WI38 (cell line): ENCODE results near the gene IFITM2.

Experiments
- H3K4me3 ChIP-seq: 2 replicates; pipeline ENCODE4 v1.5.1; 2011; ENCODE audit warnings: low read depth, mild to moderate bottlenecking, control low read depth, low read length
- CTCF ChIP-seq: IDR thresholded peaks from 2 replicates; pipeline ENCODE4 v1.5.1; 2012; ENCODE audit warnings: low read depth, mild to moderate bottlenecking, control low read depth, low read length

Gene IFITM2

DNA sequence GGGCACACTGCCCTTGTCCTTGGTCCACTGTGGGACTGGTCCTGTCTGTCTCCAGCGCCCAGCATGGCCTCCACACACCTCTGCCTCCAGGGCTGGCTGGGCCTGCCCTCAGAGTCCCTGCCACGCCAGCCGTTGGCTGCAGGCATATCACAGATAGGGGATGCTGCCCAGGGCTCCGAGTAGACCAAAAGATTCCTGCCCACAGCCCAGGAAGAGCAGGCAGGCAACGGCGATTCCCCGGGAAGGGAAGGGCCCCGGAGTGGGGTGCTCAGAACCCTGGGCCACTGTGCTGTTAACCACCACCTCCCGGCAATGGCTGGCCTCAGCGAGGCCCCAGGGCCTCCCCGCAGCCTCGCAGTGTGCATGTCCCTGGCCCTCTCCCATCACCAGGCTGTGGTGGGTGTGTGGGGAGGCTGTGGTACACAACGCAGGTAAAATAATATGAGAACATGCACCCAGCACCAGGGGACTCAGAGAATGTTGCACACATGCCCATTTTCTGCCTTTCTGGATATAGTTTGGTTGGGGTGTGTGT is 10.5 kb upstream of the IFITM2 start:
- no peak overlapping the region for H3K4me3 ChIP-seq
- TF ChIP-seq CTCF = no peak

- H3K4me3 ChIP-seq = no peak overlapping the region
- no peak for TF ChIP-seq CTCF
Observed at GRCh38 chr11:297586-298405, 9.8 kb upstream of the IFITM2 start.

DNA sequence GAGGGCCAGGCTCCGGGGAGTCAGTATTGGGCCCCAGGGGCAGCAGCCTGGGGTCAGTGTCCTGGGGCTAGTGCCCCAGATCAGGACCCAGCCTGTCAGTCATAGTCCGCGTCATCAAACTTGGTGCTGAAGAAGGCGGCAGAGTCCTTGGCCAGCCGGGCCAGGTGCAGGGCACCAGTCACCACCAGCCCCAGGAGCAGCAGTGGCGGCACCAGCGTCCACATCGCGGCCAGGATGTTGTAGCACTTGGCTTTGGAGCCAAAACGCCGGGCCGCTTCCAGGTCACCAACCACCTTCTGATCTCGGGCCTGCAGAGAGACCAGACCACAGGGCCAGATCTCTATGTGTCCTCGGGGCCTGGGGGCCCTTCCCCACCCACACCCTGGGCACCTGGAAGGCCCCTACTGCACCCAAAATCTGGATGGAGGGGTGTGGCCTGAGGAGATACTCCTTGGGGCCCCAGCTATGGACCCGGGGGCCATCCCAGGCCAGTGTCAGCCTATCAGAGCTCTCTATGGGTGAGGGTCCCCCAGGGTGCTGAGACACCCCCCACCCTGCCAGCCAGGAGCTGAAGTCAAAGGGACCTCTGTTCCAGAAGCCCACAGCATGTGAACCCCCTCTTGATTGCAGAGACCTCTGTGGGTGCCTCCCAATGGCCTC is 9.1 kb upstream of the IFITM2 start:
- no peak for TF ChIP-seq CTCF
- H3K4me3 ChIP-seq = no peak overlapping the region

DNA sequence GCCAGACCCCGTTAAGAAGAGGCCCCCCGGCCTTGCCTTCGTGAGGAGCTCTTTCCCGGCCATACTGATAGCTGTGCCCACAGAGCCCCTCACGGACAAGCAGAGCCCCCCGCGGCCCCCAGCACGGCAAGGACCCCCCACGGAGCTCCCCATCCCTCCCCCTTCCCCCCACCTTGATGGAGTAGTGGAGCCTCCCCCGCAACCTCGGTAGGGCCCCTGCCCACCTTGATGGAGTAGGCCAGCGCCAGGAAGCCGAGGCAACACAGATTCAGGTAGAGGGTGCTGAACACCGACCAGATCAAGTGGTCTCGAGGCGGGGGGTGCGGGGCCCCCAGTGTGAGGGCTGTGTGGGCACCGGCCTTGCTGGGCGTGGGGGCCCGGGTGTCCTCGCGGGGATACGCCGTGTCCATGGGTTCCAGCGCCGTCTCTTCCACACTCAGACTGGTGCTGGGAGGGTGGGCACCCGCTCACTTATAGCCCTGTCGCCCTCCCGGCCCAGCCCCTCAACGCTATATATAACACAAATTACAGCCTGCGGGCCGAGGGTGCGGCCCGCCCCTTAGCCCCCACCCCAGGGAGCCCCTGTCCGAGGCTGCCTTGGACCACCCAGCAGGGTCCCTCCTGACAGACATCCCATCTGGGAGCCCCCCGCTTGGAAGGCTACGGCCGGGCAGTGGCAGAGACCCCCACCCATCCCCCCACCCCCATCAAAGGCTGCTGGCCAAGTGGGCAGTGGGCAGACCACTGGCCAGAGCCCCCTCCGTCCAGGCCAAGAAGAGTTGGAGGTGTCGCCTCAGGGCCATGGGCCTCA is 8.3 kb upstream of the IFITM2 start, which contains the start of gene IFITM5:
Gene IFITM5 (minus strand): TSS at position 446 of the 811 bp plus-strand sequence. CDS start 36 bp downstream, at position 410.
- no peak within 1 kb of the TSS for H3K4me3 ChIP-seq
- TF ChIP-seq CTCF = no peak

DNA sequence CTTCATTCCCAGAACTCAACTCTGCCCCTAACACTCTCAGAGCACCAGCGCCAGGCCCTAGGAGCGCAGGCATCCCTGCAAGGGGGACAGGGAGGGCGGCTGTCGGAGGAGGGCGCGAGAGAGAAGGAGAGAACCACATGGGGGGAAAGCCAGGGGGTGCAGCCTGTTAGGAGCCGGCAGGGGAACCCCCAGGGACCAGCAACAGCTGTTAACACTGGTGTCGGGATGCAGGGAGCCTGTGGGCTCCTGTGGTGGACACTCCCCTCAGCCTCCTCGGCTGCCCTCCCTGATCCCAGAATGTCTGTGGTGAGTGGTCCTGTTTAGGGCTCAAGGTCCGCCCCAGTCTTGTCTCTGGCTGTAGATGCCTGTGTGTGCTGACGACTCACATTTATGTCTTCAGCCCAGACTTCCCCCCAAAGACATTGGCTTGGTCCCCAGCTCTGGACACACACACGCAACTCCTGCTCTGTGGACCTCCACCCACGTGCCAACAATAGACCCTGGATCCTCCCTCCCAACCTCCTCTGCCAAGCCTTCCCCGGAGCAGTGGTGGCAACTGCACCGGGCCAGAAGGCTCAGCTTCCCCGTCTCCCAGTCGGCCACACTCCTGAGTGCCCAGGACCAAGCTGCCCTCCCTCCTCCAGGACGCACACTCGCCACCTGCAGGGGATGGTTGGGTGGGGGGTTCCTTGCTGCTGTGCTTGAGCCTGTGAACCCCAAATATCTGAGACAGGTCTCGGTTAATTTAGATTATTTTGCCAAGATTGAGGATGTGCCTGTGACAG is 7.5 kb upstream of the IFITM2 start:
- TF ChIP-seq CTCF = peak; percentile 17; the same call in 1 of the 2 replicates
- H3K4me3 ChIP-seq = no peak overlapping the region

- no peak for TF ChIP-seq CTCF
- no peak overlapping the region for H3K4me3 ChIP-seq
Observed at GRCh38 chr11:303363-303762, 4.3 kb upstream of the IFITM2 start.
